ENCODE data around the gene CHD2.

- TF ChIP-seq CTCF (conservative IDR thresholded peaks at IDR 0.05; ENCODE audit: low read length) (no peak), EZH2phosphoT487 (IDR thresholded peaks at IDR 0.05; ENCODE audit: borderline replicate concordance) (no peak)
Measured at GRCh38 chr15:92933831-92934230, 33.7 kb downstream of the CHD2 start.

Measured in Loucy (cell line).